Activated naive CD4-positive, alpha-beta T cell treated with anti-CD3 and anti-CD28 coated beads, Interleukin-2, amount 50 U/mL, for 72 hours (primary cell): ENCODE measurements around the gene PDXK. TPM values are rescaled to one million over a fixed set of nuclear protein-coding genes. Genes with fewer than 3 reads are reported as not detected.
A peak's percentile ranks its signal among the peaks of the same experiment; 100 is the strongest.

ENCODE experiments used
- ATAC-seq, 2 donors: fragments of 150-1000 bp; cut with Tn5 transposase; 2 replicates each; pipeline ENCODE4 v1.10.0; 2021; ENCODE audit warnings: mild to moderate bottlenecking in 2 of 2, moderate library complexity in 2 of 2
- DNase-seq, 2 donors: peaks; one replicate each; pipeline ENCODE4 v3.0.0; 2021 to 2022; ENCODE audit warnings: low spot score in 2 of 2
- H3K27ac Mint-ChIP-seq, 2 donors: one replicate each; pipeline ENCODE4 v1.8.0; 2022; ENCODE audit warnings: mild to moderate bottlenecking in 2 of 2, mixed read lengths in 2 of 2
- H3K36me3 Mint-ChIP-seq, 2 donors: one replicate each; pipeline ENCODE4 v1.8.0; 2022; ENCODE audit warnings: mixed read lengths in 2 of 2
- H3K9me3 Mint-ChIP-seq, 2 donors: one replicate each; pipeline ENCODE4 v1.8.0; 2022; ENCODE audit warnings: mixed read lengths in 2 of 2
- total RNA-seq, 2 donors: library from RNA; stranded (reverse); gene quantifications; one replicate each; pipeline ENCODE4 v1.2.3, GENCODE V29; 2022

PDXK gene
- total RNA-seq, 2 donors from 2014 or later, result 70.3 to 121 TPM

- ATAC-seq (no peak), DNase-seq (no peak)
- Mint-ChIP-seq H3K27ac (no peak overlapping the region), H3K36me3 (peaks cover 0 to 6% of the 10 kb centered on the region in 2 donors), H3K9me3 (no peaks in the 10 kb centered on the region)
Measured at GRCh38 chr21:43716376-43717165, 2.4 kb upstream of the PDXK start.

GRCh38 chr21:43717166-43717853 is 1.6 kb upstream of the PDXK start:
- H3K36me3 Mint-ChIP-seq, result peaks cover 0 to 6% of the 10 kb centered on the region in 2 donors
- no peak overlapping the region for H3K27ac Mint-ChIP-seq
- ATAC-seq, result no peak
- DNase-seq, result no peak
- H3K9me3 Mint-ChIP-seq, result no peaks in the 10 kb centered on the region

GRCh38 chr21:43717967-43718871 is 710 bp upstream of the PDXK start:
- no peak for DNase-seq
- Mint-ChIP-seq H3K36me3 (peaks cover 0 to 6% of the 10 kb centered on the region in 2 donors), H3K27ac (no peak overlapping the region), H3K9me3 (no peaks in the 10 kb centered on the region)
- ATAC-seq, result no peak

- Mint-ChIP-seq H3K36me3 (peaks cover 0 to 6% of the 10 kb centered on the region in 2 donors), H3K27ac (peak overlapping the region; percentile 65 to 91), H3K9me3 (no peaks in the 10 kb centered on the region)
- DNase-seq, result no peak
- ATAC-seq, result peak in 1 of 2 donors; percentile 29
Measured at GRCh38 chr21:43719748-43720538, 1.0 kb downstream of the PDXK start.

- Mint-ChIP-seq H3K36me3 (peaks cover 0 to 6% of the 10 kb centered on the region in 2 donors), H3K9me3 (no peaks in the 10 kb centered on the region), H3K27ac (peak overlapping the region; percentile 62 to 91)
- DNase-seq (no peak), ATAC-seq (no peak)
Measured at GRCh38 chr21:43720539-43721166, 1.7 kb downstream of the PDXK start.

GRCh38 chr21:43721206-43721605 is 2.3 kb downstream of the PDXK start:
- Mint-ChIP-seq H3K36me3 (peaks cover 0 to 6% of the 10 kb centered on the region in 2 donors), H3K9me3 (no peaks in the 10 kb centered on the region), H3K27ac (peak overlapping the region in 1 of 2 donors; percentile 91)
- DNase-seq, result no peak
- ATAC-seq, result no peak

GRCh38 chr21:43721939-43722338 is 3.0 kb downstream of the PDXK start:
- no peak for ATAC-seq
- no peak overlapping the region for H3K27ac Mint-ChIP-seq
- H3K36me3 Mint-ChIP-seq, result peaks cover 6% of the 10 kb centered on the region in 2 donors
- no peak for DNase-seq
- H3K9me3 Mint-ChIP-seq, result no peaks in the 10 kb centered on the region

GRCh38 chr21:43723648-43724047 is 4.7 kb downstream of the PDXK start:
- DNase-seq, result no peak
- ATAC-seq, result no peak
- peaks cover 6% of the 10 kb centered on the region in 2 donors for H3K36me3 Mint-ChIP-seq
- no peak overlapping the region for H3K27ac Mint-ChIP-seq
- no peaks in the 10 kb centered on the region for H3K9me3 Mint-ChIP-seq

- Mint-ChIP-seq H3K9me3 (no peaks in the 10 kb centered on the region), H3K27ac (peak overlapping the region; percentile 22 to 77)
- ATAC-seq, result no peak
Measured at GRCh38 chr21:43726686-43727518, 8.0 kb downstream of the PDXK start.

GRCh38 chr21:43727519-43728153 is 8.7 kb downstream of the PDXK start:
- Mint-ChIP-seq H3K27ac (peak overlapping the region; percentile 72 to 77), H3K36me3 (peaks cover 0 to 6% of the 10 kb centered on the region in 2 donors), H3K9me3 (no peaks in the 10 kb centered on the region)
- ATAC-seq (no peak), DNase-seq (no peak)

More at GRCh38 chr21:43726686-43727518, 8.0 kb downstream of the PDXK start:
- H3K36me3 Mint-ChIP-seq, result peaks cover 0 to 6% of the 10 kb centered on the region in 2 donors
- DNase-seq, result no peak

- Mint-ChIP-seq H3K36me3 (peaks cover 0 to 6% of the 10 kb centered on the region in 2 donors), H3K27ac (peak overlapping the region; percentile 77 to 82), H3K9me3 (no peaks in the 10 kb centered on the region)
- DNase-seq (no peak), ATAC-seq (no peak)
Measured at GRCh38 chr21:43728154-43728466, 9.2 kb downstream of the PDXK start.

GRCh38 chr21:43728467-43729390 is 9.8 kb downstream of the PDXK start:
- DNase-seq (peak; percentile 72 to 89), ATAC-seq (peak; percentile 86 to 93)
- peaks cover 0 to 6% of the 10 kb centered on the region in 2 donors for H3K36me3 Mint-ChIP-seq
- no peaks in the 10 kb centered on the region for H3K9me3 Mint-ChIP-seq
- peak overlapping the region; percentile 77 to 86 for H3K27ac Mint-ChIP-seq

- H3K9me3 Mint-ChIP-seq, result no peaks in the 10 kb centered on the region
- DNase-seq, result no peak
- ATAC-seq, result no peak
- H3K27ac Mint-ChIP-seq, result no peak overlapping the region
- peaks cover 0 to 11% of the 10 kb centered on the region in 2 donors for H3K36me3 Mint-ChIP-seq
Measured at GRCh38 chr21:43731476-43731875, 12.5 kb downstream of the PDXK start.
